NCI-H2029 (cell line): ENCODE results near the gene ACOT11.

Experiments used
- DNase-seq: peaks from one replicate; lab custom pipeline; 2025; lab: John Stamatoyannopoulos, UW

Gene ACOT11

GRCh38 chr1:54564312-54565112, 16.5 kb downstream of the ACOT11 start:
- DNase-seq = peak; percentile 98

GRCh38 chr1:54565113-54565501, 17.1 kb downstream of the ACOT11 start:
- no peak for DNase-seq

- no peak for DNase-seq
Observed at GRCh38 chr1:54566438-54567141, 18.6 kb downstream of the ACOT11 start.

- no peak for DNase-seq
Observed at GRCh38 chr1:54567961-54568360, 19.9 kb downstream of the ACOT11 start.

GRCh38 chr1:54569339-54569738, 21.3 kb downstream of the ACOT11 start:
- DNase-seq = no peak

GRCh38 chr1:54570161-54570560, 22.1 kb downstream of the ACOT11 start:
- no peak for DNase-seq

- no peak for DNase-seq
Observed at GRCh38 chr1:54571326-54571725, 23.3 kb downstream of the ACOT11 start.

GRCh38 chr1:54571803-54572541, 23.9 kb downstream of the ACOT11 start:
- no peak for DNase-seq

GRCh38 chr1:54572542-54572850, 24.5 kb downstream of the ACOT11 start:
- no peak for DNase-seq

- no peak for DNase-seq
Observed at GRCh38 chr1:54574158-54574778, 26.2 kb downstream of the ACOT11 start.

GRCh38 chr1:54575161-54575560, 27.1 kb downstream of the ACOT11 start:
- no peak for DNase-seq

- no peak for DNase-seq
Observed at GRCh38 chr1:54575605-54576290, 27.7 kb downstream of the ACOT11 start.

GRCh38 chr1:54577612-54578011, 29.6 kb downstream of the ACOT11 start:
- DNase-seq = peak; percentile 73

GRCh38 chr1:54579337-54579781, 31.3 kb downstream of the ACOT11 start:
- no peak for DNase-seq

GRCh38 chr1:54580856-54581550, 33.0 kb downstream of the ACOT11 start:
- no peak for DNase-seq

- peak; percentile 99 for DNase-seq
Observed at GRCh38 chr1:54581621-54582035, 33.6 kb downstream of the ACOT11 start.

- DNase-seq = peak; percentile 84
Observed at GRCh38 chr1:54582566-54583306, 34.7 kb downstream of the ACOT11 start.

GRCh38 chr1:54583307-54583686, 35.3 kb downstream of the ACOT11 start:
- no peak for DNase-seq

- no peak for DNase-seq
Observed at GRCh38 chr1:54583871-54584270, 35.8 kb downstream of the ACOT11 start.

- no peak for DNase-seq
Observed at GRCh38 chr1:54584575-54584974, 36.5 kb downstream of the ACOT11 start.
